Esophagus muscularis mucosa (tissue), 4 donors: Measurements from ENCODE around the gene CDC20. TPM values are rescaled to one million over a fixed set of nuclear protein-coding genes. Genes with fewer than 3 reads are reported as not detected.

Source experiments
- DNase-seq: peaks from one replicate; pipeline ENCODE4 v3.0.0-alpha.2; 2017; ENCODE audit errors: extremely low spot score
- H3K27ac ChIP-seq, 4 donors: fragments of 200-600 bp; sonication (generic); replicated peaks in 1 of 4; 1 replicate in 3 of 4; 2 replicates in 1 of 4; pipeline ENCODE4 v1.5.1; 2016 to 2019; ENCODE audit warnings: mild to moderate bottlenecking in 1 of 4
- H3K27me3 ChIP-seq, 4 donors: fragments of 200-600 bp; sonication (generic); one replicate each; pipeline versions ENCODE4 v1.5.1 to v1.6.0; 2016 to 2019
- H3K36me3 ChIP-seq, 4 donors: fragments of 200-600 bp; sonication (generic); one replicate each; pipeline ENCODE4 v1.5.1; 2016 to 2019
- H3K4me1 ChIP-seq, 4 donors: fragments of 200-600 bp; sonication (generic); one replicate each; pipeline ENCODE4 v1.5.1; 2016 to 2019
- H3K4me3 ChIP-seq, 4 donors: fragments of 200-600 bp; sonication (generic); 1 replicate in 2 of 4; 2 replicates in 2 of 4; pipeline ENCODE4 v1.5.1; 2016 to 2019; ENCODE audit warnings: mild to moderate bottlenecking in 4 of 4, moderate library complexity in 1 of 4
- H3K9me3 ChIP-seq, 4 donors: fragments of 200-600 bp; sonication (generic); 1 replicate in 3 of 4; 2 replicates in 1 of 4; pipeline ENCODE4 v1.5.1; 2016 to 2019
- EP300 ChIP-seq: sonication (generic); formaldehyde crosslinking; IDR thresholded peaks from one replicate; pipeline ENCODE4 v1.6.1; 2017; ENCODE audit warnings: antibody characterized with exemption
- POLR2A ChIP-seq: fragments of 450-650 bp; IDR thresholded peaks from one replicate; pipeline ENCODE4 v1.6.1; 2017; ENCODE audit warnings: antibody characterized with exemption, moderate library complexity, mild to moderate bottlenecking, low read depth
- POLR2AphosphoS5 ChIP-seq, 2 donors: sonication (generic); formaldehyde crosslinking; IDR thresholded peaks; one replicate each; pipeline ENCODE4 v1.6.1; 2017; ENCODE audit warnings: antibody characterized with exemption in 2 of 2
- WGBS: methylation state at CpG from one replicate; pipeline ENCODE4 v1.1.5; 2018; 5-methylcytosine and 5-hydroxymethylcytosine counted together
- intact Hi-C: fragments of 100-400 bp; cut with DNase I; formaldehyde crosslinking; loops from one replicate; pipeline ENCODE4 v1.15.1; 2023
- total RNA-seq, 4 donors: library from RNA; depleted of rRNA; stranded (reverse); fragments of >200 nt; gene quantifications; one replicate each; pipeline versions ENCODE4 v1.1.0 to v1.2.1, GENCODE V29; 2016
- TF ChIP-seq, protein P1 (sequence below), 3 experiments: fragments of 200-600 bp in 2 of 3; fragments of 450-650 bp in 1 of 3; sonication (generic) in 2 of 3; IDR thresholded peaks; one replicate each; pipeline ENCODE4 v1.5.1; 2017 to 2019; ENCODE audit warnings: antibody characterized with exemption in 3 of 3, mild to moderate bottlenecking in 2 of 3, moderate library complexity in 1 of 3

The CDC20 gene
- total RNA-seq, 4 donors from 2014 or later: 0.42 to 1.7 TPM; not detected in 2

DNA sequence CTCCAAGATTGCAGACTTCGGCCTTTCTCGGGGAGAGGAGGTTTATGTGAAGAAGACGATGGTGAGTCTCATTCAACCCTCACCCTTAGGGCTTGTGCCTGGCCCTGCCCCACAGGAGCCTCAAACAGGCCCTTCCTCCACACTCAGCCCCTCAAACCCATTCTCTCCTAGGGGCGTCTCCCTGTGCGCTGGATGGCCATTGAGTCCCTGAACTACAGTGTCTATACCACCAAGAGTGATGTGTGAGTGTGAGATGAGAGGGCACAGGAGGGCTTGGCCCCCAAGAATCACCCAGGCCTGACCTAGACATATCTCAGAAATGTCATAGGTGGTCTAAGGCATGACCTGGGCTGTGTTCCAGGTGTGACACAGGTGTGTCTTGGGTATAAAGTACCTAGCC lies 39.5 kb upstream of the CDC20 start:
- TF ChIP-seq POLR2A: no peak
- no peak for TF ChIP-seq POLR2AphosphoS5 (IDR thresholded peaks at IDR 0.05)
- TF ChIP-seq EP300: no peak
- TF ChIP-seq, protein P1, sequence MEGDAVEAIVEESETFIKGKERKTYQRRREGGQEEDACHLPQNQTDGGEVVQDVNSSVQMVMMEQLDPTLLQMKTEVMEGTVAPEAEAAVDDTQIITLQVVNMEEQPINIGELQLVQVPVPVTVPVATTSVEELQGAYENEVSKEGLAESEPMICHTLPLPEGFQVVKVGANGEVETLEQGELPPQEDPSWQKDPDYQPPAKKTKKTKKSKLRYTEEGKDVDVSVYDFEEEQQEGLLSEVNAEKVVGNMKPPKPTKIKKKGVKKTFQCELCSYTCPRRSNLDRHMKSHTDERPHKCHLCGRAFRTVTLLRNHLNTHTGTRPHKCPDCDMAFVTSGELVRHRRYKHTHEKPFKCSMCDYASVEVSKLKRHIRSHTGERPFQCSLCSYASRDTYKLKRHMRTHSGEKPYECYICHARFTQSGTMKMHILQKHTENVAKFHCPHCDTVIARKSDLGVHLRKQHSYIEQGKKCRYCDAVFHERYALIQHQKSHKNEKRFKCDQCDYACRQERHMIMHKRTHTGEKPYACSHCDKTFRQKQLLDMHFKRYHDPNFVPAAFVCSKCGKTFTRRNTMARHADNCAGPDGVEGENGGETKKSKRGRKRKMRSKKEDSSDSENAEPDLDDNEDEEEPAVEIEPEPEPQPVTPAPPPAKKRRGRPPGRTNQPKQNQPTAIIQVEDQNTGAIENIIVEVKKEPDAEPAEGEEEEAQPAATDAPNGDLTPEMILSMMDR (IDR thresholded peaks at IDR 0.05): no peak
- WGBS: 92% methylated on average over 3 of the region's 5 CpGs
- peaks cover 0 to 60% (median 7%) of the 10 kb centered on the region in 4 donors for H3K36me3 ChIP-seq
- intact Hi-C loops: no loop called here
- no peak overlapping the region for H3K27ac ChIP-seq
- H3K4me1 ChIP-seq: no peaks in the 10 kb centered on the region
- no peak overlapping the region for H3K4me3 ChIP-seq
- DNase-seq: no peak
- no peaks in the 10 kb centered on the region for H3K9me3 ChIP-seq
- H3K27me3 ChIP-seq: no peaks in the 10 kb centered on the region

DNA sequence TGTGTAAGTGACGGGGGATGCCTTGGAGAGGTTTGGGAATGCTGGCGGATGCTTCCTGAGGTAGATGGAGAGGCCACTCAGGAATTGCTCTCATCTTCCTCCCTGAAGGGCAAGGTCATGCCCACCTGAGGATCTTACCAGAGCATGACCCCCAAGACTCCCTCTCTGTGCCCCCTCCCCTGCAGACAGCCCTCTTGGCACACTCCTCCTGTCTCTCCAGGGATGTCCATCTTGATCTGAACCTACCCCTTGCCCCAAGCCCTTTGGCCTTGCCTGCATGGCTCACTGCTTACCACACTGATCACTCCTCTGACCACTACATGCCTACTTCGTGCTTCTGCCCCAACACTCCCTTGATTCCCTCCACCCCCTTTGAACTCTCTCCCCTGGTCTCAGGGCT lies 39.0 kb upstream of the CDC20 start:
- DNase-seq: no peak
- H3K27ac ChIP-seq: no peak overlapping the region
- peaks cover 0 to 65% (median 7%) of the 10 kb centered on the region in 4 donors for H3K36me3 ChIP-seq
- no peaks in the 10 kb centered on the region for H3K27me3 ChIP-seq
- TF ChIP-seq POLR2AphosphoS5 (IDR thresholded peaks at IDR 0.05) (no peak), POLR2A (no peak), EP300 (no peak)
- TF ChIP-seq, protein P1 (IDR thresholded peaks at IDR 0.05): no peak
- H3K4me1 ChIP-seq: no peaks in the 10 kb centered on the region
- intact Hi-C loops: no loop called here
- H3K4me3 ChIP-seq: no peak overlapping the region
- peaks cover 0 to 4% (median 1%) of the 10 kb centered on the region in 4 donors for H3K9me3 ChIP-seq
- 83% methylated on average over 2 of the region's 3 CpGs for WGBS

DNA sequence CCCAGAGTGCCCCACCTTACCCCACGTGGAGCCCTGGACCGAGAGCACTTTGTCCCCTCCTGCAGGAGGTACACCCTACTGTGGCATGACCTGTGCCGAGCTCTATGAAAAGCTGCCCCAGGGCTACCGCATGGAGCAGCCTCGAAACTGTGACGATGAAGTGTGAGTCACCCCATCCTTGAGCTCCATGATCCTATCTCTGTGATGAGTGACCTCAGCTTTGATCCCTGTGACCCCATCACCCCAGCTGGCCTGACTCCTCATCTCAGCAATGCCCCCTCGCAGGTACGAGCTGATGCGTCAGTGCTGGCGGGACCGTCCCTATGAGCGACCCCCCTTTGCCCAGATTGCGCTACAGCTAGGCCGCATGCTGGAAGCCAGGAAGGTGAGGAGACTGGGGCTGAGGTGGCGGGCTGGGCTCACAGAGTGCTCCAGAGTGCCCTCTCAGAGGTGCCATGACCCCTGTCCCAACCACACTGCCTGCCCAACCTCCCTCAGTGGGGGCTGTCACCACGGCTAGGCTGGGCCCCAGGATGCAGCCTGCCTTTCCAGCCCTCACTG lies 37.4 kb upstream of the CDC20 start:
- intact Hi-C loops: no loop called here
- WGBS: 86% methylated on average over 4 of the region's 16 CpGs
- no peak for DNase-seq
- Histone ChIP-seq H3K27me3 (no peaks in the 10 kb centered on the region), H3K4me3 (no peak overlapping the region), H3K4me1 (no peaks in the 10 kb centered on the region), H3K9me3 (peaks cover 0 to 8% (median 3%) of the 10 kb centered on the region in 4 donors), H3K27ac (no peak overlapping the region), H3K36me3 (peaks cover 0 to 67% (median 7%) of the 10 kb centered on the region in 4 donors)
- TF ChIP-seq POLR2AphosphoS5 (IDR thresholded peaks at IDR 0.05): no peak
- TF ChIP-seq, protein P1 (IDR thresholded peaks at IDR 0.05): no peak
- TF ChIP-seq EP300: no peak
- TF ChIP-seq POLR2A: no peak

DNA sequence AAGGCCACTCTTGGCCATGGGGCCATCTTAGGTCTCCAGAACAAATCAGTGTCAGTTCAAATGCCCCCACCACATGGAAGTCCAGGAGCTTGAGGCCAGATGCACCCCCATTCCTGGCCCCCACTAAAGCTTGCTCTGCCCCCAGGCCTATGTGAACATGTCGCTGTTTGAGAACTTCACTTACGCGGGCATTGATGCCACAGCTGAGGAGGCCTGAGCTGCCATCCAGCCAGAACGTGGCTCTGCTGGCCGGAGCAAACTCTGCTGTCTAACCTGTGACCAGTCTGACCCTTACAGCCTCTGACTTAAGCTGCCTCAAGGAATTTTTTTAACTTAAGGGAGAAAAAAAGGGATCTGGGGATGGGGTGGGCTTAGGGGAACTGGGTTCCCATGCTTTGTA lies 36.3 kb upstream of the CDC20 start:
- Histone ChIP-seq H3K27ac (no peak overlapping the region), H3K4me1 (no peaks in the 10 kb centered on the region), H3K4me3 (no peak overlapping the region), H3K27me3 (no peaks in the 10 kb centered on the region), H3K36me3 (peaks cover 0 to 62% (median 7%) of the 10 kb centered on the region in 4 donors), H3K9me3 (peaks cover 0 to 10% (median 3%) of the 10 kb centered on the region in 4 donors)
- no peak for DNase-seq
- intact Hi-C loops: no loop called here
- TF ChIP-seq POLR2AphosphoS5 (IDR thresholded peaks at IDR 0.05) (no peak), EP300 (no peak), POLR2A (no peak)
- TF ChIP-seq, protein P1 (IDR thresholded peaks at IDR 0.05): no peak
- WGBS: 93% methylated on average over 2 of the region's 5 CpGs

DNA sequence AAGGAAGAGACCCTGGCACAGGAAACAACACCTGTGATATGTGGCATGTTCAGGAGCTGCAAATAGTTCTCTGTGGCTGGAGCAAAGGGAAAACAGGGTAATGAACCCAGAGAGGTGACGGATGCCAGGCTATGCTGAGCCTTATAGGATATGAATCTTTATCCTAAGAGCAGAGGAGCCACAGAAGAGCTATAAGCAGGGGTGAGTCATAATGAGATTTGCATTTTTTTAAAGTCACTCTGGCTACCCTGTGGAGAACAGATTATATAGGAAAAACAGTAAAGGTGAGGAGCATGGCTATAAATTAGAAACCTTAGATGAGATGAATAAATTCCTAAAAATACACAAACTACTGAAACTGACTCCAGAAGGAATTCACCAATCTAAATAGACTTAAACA lies 34.0 kb upstream of the CDC20 start:
- Histone ChIP-seq H3K4me1 (peaks cover 0 to 4% (median under 1%) of the 10 kb centered on the region in 4 donors), H3K36me3 (peaks cover 0 to 47% (median 4%) of the 10 kb centered on the region in 4 donors), H3K9me3 (peaks cover 0 to 20% (median 3%) of the 10 kb centered on the region in 4 donors), H3K27me3 (no peaks in the 10 kb centered on the region), H3K4me3 (no peak overlapping the region), H3K27ac (no peak overlapping the region)
- DNase-seq: no peak
- intact Hi-C loops: no loop called here
- 87% methylated on average over 1 of the region's 1 CpG for WGBS
- TF ChIP-seq POLR2A (no peak), EP300 (no peak), POLR2AphosphoS5 (IDR thresholded peaks at IDR 0.05) (no peak)
- TF ChIP-seq, protein P1 (IDR thresholded peaks at IDR 0.05): no peak
